ENCODE data around the gene EPHB1. TPM values are rescaled to one million over a fixed set of nuclear protein-coding genes. Genes with fewer than 3 reads are reported as not detected.

Gene EPHB1
- polyA plus RNA-seq, 3 donors = 5.1 to 6.2 (median 5.5) TPM

DNA sequence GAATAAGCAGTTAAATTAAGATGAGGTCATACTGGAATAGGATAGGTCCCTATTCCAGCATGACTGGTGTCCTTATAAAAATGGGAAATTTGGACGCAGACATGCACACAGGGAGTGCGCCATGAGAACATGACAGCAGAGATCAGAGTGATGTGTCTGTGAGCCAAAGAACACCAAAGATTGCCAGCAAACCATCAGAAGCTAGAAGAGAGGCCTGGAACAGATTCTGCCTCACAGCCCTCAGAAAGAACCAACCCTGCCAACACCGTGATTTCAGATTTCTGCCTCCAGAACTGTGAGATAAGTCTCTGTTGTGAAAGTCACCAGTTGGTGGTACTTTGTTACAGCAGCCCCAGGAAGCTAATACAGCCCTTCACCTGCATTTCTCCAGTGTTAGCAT is 34.7 kb downstream of the EPHB1 start:
- no peak for DNase-seq (ENCODE audit: extremely low read depth in 1 of 11, low read depth in 9 of 11, low spot score in 4 of 11)

DNA sequence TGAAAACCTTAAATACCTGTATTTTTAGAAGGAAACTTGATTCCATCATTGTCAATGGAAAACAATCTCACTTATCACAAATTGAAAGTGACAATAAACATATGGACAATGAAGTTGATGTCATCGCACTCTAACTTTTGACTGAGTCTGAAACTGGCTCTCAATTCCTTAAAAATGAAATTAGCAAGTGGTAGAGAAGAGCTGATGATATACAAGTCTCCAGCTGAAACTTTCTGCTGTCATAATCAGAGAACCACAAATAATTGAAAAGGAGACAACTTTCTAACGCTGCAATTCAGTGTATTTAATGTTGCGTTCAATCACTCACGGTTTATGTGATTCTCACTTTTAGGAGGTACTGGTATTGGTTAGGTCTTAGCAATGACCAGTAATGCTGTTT is 37.5 kb downstream of the EPHB1 start:
- no peak for DNase-seq (ENCODE audit: extremely low read depth in 1 of 11, low read depth in 9 of 11, low spot score in 4 of 11)

DNA sequence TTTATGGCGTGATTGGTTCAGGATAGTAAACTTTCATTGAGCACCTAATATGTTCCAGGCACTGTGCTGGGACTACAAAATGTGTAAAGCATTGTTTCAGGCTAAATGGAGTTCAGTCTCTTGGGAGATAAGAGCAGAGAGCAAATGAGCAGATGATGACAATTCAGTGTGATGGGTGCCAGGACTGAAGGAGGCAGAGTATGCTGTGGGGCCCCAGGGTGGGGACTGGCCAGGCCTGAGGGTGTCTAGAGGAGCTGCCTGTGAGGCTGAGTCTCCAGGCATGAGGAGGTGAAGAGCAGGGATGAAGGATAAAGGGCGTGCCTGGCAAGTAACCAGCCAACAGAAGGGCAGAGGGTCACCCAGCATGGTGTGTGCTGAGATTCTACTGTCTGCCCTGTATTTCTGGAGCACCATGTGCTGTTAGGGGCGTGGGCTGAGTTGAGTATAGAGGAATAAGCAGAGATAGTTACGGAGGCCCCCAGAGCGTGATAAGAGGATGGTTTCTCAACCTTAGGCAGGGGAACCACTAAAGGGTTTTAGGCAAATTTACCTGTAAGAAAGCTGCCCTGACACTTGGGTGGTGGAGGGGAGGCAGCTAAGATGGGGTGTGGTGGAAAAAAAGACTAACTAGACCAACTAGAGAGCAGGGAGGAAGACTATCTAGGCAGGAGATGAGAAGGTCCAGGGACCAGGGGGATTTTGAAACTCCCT is 38.5 kb downstream of the EPHB1 start:
- DNase-seq (ENCODE audit: extremely low read depth in 1 of 11, low read depth in 9 of 11, low spot score in 4 of 11) = no peak

DNA sequence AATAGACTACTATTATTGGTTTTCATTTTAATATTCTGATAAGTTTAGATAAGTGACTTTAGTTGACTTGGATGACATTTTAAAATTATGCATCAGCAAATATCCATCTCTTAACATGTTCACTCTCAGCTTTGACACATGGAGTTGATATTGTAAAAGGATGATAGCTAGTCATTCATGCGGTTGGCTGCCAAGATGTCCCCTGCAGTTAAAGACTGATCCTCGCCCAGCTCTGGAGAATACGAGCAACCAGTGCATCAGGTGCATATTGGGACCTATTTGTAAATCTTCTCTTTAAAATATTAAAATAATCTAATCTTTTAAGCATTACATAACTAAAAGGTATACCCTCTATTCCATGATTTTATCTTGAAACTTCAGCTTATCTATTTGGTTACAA is 41.9 kb downstream of the EPHB1 start:
- no peak for DNase-seq (ENCODE audit: extremely low read depth in 1 of 11, low read depth in 9 of 11, low spot score in 4 of 11)

DNA sequence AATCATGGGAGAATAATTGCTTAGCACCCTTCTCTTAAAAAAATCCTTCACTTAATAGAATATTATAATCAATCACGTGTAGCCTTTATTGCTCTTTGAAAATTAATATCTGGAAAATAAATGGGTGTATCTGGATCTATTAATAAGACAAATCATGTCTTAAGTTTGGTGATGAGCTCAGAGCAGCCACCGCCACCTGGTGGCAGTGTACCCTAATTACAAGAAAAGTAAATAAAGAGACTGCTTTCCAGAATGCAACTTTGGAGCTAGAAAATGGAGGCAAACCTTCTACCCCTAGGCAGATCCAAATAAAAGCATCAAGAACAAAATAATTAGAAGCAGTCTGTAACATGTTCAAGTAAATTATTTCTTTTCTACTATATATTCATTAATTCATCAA is 43.5 kb downstream of the EPHB1 start:
- no peak for DNase-seq (ENCODE audit: extremely low read depth in 1 of 11, low read depth in 9 of 11, low spot score in 4 of 11)

DNA sequence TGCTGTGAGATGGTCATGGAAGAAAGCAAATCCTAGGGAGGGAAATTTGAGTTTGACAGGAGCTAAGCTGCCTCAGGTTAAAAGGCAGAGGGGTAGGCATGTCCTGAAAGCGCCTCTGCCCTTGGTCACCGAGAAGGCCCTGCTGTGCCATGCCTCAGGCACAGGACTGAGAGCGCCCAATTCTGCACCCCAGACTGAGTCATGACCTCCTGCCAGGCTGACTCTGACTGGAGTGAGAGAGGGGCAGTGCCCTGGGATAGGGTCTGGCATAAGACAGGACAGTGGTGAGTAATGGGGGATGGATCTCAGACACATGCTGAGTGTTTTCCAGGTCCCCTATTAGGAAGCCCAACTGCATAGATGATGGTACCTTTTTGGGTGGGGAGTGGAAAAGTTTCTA is 44.4 kb downstream of the EPHB1 start:
- no peak for DNase-seq (ENCODE audit: extremely low read depth in 1 of 11, low read depth in 9 of 11, low spot score in 4 of 11)

DNA sequence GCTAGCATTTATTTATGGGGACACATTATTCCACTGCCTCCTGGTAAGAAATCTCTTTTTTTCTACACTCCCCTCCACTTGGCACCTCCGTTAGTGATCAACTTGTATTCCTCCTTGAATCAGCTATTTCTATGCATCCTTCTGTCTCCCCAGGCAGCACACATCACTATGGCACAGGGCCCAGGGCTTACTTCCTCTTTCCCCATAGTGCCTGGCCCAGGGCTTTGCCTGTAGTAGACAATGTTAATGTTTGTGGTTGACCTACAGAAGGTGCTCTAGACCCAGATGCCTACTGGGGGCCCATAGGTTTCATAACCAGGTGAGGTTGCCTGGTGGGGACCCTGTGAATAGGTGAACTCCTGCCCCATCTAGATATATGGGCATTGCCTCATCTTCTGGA is 44.9 kb downstream of the EPHB1 start:
- no peak for DNase-seq (ENCODE audit: extremely low read depth in 1 of 11, low read depth in 9 of 11, low spot score in 4 of 11)

DNA sequence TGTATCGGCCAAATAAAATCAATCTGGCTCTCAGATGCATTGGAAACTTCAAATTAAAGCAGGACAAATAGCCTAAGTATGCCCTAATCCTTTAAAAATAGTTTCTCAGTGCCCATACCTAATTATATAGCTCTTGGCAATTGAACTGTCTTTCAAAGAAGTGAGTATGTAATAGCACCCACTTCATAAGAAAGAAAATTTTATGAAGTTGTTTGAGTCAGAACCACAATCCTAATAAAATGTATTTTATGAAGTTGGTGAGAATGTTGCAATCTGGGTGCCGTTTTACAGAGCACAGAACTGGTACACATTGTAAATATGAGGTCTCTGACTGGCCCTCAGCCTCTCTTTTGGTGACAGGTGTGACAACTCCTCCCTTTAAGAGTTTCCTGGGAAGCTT is 45.4 kb downstream of the EPHB1 start:
- DNase-seq (ENCODE audit: extremely low read depth in 1 of 11, low read depth in 9 of 11, low spot score in 4 of 11) = no peak

DNA sequence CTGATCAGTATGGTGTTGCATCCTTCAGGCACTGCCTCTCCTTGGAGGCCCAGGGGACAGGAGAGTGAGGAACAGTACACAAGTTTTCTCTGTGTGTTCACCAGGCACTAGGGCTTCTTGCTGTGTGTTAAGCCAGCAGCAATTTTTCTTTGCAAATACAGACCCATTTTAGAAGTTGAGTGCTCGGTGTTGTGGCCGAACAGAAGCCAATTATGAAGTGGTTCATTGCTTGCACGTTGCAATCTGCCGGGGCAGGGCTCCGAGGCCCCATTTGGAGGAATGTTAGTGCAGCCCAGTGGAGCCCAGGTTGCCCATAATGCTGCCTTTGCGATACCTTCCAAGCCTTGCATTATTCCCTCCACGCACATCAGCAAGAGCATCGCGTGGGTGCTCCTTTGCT is 51.0 kb downstream of the EPHB1 start:
- DNase-seq (ENCODE audit: extremely low read depth in 1 of 11, low read depth in 9 of 11, low spot score in 4 of 11) = no peak

DNA sequence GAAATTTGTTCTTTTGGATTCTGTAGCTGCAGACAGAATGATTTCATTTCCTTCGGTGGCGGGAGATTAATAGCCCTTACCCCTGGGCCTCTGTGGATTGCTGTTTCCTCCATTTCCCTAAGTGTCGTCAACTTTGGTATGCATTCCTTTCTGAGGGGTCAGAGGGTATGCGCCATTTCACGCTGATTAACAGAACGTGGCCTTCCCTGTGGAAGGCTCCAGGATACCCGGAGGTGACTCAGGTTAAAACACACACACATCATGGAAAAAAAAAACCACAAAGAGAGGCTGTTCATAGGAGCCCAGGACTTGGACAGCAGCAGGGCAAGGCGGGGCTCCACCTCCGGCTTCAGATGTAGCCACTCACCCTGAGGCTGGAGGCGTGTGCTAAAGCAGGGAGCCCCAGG is 51.9 kb downstream of the EPHB1 start:
- peak in 10 of 11 donors; percentile 7 to 63 (median 34) for DNase-seq (ENCODE audit: extremely low read depth in 1 of 11, low read depth in 9 of 11, low spot score in 4 of 11)

DNA sequence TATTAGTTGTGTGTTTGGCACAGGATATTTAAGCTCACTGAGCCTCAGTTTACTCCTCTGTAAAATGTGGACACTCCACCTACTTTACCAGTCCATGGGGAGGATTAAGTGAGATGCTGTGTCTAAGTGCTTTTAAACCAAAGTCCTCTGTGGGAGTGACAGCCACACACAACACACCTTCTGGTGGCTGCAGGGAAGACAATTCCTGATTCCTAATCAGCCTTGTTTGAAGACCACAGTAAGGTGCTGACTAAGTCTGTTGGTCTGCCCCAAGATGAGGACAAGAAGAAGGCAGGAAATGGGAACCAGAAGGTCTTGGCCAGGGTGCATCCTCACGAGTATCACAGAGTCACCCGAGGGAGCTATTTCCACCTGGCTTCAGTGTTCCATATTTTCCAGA is 52.3 kb downstream of the EPHB1 start:
- DNase-seq (ENCODE audit: extremely low read depth in 1 of 11, low read depth in 9 of 11, low spot score in 4 of 11) = no peak

DNA sequence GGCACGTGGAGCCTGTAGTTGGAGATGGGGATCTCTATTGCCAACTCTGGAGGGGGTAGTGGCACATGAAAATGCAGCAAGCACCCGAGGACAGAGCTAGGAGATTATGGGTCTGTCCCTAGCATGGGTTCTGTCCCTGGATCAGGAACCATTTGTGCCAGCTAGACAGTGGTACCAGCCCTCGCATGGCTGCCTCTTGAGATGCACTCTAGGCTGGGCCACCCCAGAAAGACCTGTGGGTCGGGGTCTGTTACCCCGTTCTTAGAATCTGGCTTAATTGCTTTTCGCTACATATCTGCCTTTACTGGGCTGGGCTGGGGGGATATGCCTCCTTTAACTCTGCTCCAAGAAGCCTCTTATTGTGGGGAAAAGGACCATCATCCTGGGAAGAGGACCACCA is 54.5 kb downstream of the EPHB1 start:
- DNase-seq (ENCODE audit: extremely low read depth in 1 of 11, low read depth in 9 of 11, low spot score in 4 of 11) = no peak

DNA sequence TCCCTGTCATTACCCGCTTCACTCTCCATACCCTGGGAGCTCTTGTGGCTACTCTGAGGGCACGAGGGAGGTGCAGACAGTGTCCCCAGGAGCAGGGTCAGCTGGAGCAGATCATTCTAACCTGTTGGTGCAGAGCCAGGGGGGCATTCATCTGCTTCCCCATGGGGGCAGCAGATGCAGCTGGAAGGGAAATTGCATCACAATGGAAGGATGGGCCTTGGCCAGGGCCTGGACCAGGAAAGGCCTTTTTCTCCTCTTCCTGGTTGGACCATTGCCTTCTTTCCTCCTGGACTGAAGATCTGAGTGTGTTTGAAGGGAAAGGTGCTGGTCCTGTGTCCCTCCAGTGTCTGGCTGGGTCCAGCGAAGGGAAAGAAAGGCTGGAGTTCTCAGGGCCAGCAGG is 55.7 kb downstream of the EPHB1 start:
- no peak for DNase-seq (ENCODE audit: extremely low read depth in 1 of 11, low read depth in 9 of 11, low spot score in 4 of 11)

DNA sequence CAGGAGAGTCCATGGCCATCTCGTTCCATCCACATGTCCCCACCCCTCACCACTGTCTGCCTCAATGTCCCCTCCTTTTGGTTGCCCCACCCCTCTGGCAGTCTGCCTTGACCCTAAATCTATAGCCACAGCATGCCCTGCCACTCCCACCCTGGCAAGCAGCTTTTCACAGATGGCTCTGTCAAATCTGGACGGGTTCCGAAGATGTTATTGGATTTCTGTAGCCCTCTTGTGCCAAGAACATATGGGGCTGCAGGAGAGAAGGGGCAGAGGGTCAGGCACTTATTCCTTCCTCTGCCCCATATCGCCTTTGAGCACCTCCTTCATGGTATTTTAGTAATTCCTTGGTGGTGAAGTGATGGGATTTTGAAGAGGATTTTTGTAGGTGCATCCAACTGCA is 57.1 kb downstream of the EPHB1 start:
- DNase-seq (ENCODE audit: extremely low read depth in 1 of 11, low read depth in 9 of 11, low spot score in 4 of 11) = no peak

DNA sequence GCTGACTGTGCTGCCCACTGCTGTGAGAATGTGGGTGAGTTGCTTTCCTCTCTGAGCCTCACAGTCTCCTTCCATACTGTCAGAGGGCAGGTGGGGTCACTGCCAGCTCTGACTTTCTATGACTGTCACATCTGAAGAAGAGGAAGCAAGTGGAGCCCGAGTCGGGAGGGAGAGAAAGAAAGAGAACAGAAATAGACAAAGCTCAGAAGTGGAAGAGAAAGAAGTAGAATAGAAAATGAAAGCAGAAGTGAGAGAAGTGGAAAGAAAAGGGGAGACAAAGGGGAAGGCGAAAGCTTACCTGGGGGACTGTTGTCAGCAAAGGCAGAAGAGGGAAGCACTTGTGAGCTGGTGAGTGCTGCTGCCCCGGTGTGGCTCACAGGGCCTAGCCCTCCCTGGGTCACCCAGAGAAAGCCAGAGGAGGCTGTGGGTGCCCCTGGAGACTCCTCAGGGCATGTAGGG is 57.9 kb downstream of the EPHB1 start:
- no peak for DNase-seq (ENCODE audit: extremely low read depth in 1 of 11, low read depth in 9 of 11, low spot score in 4 of 11)

DNA sequence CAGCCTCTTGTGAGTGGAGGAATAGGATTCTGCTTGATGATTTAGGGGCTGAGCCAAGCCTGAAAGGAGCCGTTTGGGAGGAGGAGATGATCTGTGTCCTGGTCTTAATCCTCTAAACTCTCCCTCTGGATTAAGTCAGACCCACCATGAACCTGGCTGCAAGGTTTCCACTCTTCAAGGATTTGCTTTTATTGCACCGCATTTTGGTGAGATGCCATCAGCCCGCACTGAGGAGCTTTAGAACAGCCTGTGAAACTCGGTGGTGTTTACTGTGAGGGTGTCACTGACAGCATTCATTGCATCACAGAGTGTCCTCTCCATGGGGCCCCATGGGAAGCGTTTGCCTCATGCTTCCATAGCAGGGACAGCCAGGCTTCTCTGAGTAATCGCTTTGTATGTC is 59.2 kb downstream of the EPHB1 start:
- DNase-seq (ENCODE audit: extremely low read depth in 1 of 11, low read depth in 9 of 11, low spot score in 4 of 11) = no peak

DNA sequence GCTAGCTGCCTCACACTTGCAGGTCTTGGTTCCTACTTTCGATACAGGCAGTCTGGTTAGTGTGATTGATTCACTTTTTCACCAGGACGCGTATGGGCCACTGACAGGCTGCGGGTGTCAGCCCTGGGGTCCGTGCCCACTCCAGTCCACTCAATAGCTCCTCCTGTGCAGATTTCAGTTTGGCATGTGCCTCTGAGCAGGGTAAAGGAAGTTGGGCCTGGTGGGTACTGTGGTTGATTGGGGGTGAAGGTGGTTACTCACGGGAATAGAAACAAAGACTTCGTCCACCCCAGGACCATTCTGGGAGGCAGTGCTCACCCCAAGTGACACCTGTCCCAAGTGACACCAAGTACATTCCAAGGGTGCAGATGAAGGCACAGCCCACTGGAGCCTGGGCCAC is 62.3 kb downstream of the EPHB1 start:
- DNase-seq (ENCODE audit: extremely low read depth in 1 of 11, low read depth in 9 of 11, low spot score in 4 of 11) = no peak

DNA sequence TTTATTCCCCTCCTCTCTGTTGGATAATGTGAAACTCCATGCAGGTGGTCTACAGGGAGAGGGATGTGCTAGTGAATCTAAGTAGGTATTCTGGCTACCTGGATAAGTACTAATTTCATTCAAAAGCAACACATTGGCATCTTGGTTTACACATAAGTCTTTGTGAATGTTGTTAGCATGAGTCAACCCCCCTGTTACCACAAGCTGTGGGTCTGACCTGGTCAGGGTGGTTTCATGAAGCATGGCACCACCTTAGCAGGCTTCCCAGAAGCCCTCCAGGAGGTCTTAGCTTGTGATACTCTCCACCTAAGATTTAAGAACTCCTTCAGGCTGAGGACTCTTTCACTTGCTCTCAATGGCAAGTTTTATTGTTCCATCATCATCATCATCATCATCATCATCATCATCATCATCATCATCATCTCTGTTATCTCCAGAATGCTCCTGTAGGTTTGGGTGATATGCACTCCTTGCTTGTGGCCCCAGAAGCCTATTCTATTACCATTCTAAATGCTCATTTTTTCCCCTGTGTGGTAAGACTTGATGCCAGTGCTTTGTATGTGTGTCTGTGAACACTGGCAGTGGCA is 62.8 kb downstream of the EPHB1 start:
- no peak for DNase-seq (ENCODE audit: extremely low read depth in 1 of 11, low read depth in 9 of 11, low spot score in 4 of 11)

DNA sequence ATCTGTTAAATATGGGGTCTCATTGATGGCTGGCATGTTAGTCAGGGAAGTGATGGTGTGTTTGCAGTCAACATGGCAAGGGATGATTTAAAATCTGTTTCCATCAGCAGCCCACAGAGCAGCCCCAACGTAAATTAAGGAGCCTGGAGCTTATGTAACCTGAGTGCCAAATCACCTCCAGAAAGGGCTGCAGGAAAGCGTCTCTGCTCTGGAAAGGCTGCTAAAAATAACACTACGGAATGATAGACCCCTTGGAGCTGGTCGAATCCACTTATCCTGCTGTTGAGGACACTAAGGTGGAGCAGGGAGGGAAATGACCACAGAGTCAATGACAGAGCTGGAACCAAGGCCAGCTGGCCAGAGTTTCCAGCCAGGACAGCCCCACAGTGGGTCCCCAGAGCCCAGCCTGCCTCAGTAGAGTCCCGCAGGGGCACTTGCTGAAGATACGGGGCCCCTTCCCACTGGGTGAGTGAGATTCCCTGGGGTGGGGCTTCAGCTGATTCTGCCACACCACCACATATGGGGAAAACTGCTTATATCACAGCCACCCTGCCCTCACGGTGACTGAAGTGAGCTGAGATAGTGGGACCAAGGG is 63.5 kb downstream of the EPHB1 start:
- DNase-seq (ENCODE audit: extremely low read depth in 1 of 11, low read depth in 9 of 11, low spot score in 4 of 11) = no peak

DNA sequence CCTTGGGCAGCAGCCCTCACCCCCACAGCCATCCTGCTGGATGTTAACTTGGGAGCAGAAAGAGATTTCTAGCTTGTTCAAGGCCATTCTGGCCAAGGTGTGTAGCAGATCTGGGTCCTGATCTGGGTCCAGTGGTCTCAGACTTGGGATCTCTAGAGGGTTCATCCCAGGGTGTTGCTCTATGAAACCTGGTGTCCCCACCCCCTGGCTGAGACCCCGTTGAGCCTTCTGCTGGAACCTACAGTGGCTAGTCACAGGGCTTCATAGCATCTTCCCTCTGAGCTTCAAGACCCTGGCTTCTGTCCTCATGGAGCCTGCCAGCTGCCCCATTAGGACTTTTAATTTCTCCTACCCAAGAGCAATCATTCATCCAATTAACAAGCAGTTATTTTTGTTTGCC is 64.3 kb downstream of the EPHB1 start:
- no peak for DNase-seq (ENCODE audit: extremely low read depth in 1 of 11, low read depth in 9 of 11, low spot score in 4 of 11)

DNA sequence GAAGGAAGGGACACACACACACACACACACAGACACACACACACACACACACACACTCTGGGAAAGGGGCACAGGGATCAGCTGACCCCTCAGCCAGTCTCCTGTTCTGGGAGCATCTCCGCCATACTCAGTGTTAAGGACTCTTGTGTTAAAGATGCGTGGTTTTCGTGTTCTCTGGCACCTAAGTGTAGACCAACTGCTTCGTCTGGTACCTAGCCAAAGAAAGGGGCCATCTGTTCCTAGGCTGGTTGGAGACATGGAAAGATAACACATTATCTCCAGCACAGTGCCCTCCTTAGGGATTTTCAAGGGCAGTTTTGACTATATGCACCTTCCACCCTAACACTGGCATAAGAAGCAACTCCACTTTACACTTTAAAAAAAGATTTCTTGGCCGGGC is 65.1 kb downstream of the EPHB1 start:
- DNase-seq (ENCODE audit: extremely low read depth in 1 of 11, low read depth in 9 of 11, low spot score in 4 of 11) = no peak
